NCI-H128 (cell line): ENCODE measurements around the gene SPDYE16.
"Not testable (repeated sequence)": the region's sequence is repeated elsewhere in the genome, so short reads cannot be mapped to it uniquely, and the experiment has no call there.

Source experiments
- DNase-seq: peaks from one replicate; lab custom pipeline; 2025; ENCODE audit not compliant: unreplicated experiment; lab: John Stamatoyannopoulos, UW

The SPDYE16 gene, protein sequence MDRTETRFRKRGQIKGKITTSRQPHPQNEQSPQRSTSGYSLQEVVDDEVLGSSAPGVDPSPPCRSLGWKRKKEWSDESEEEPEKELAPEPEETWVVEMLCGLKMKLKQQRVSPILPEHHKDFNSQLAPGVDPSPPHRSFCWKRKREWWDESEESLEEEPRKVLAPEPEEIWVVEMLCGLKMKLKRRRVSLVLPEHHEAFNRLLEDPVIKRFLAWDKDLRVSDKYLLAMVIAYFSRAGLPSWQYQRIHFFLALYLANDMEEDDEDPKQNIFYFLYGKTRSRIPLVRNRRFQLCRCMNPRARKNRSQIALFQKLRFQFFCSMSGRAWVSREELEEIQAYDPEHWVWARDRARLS

DNA sequence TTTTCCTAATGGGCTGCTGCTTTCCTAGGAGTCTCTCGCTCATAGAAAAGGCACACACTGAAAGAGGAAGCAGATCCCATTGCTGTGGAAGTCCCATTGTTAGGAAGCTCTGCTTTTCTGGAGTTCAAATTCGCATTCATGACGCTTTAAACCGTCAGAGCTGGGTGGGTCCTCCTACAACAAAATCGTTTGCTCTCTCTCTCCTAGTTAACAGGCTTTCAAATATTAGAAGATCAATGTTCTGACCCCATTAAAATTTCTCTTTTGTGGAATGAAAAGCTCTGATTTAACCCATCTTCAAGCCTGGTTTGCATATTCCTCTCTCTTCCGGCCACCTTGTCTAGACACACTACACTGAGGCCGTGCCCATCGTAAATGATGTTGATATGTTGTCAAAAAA, at the start of gene SPDYE16:
TSS of gene SPDYE16 (minus strand) at position 101 of the 400 bp plus-strand sequence. CDS start 1,838 bp downstream, outside the sequence.
- not testable (repeated sequence) for DNase-seq

- not testable (repeated sequence) for DNase-seq
Observed at GRCh38 chr7:76592694-76593093, 49.6 kb upstream of the SPDYE16 start.

- not testable (repeated sequence) for DNase-seq
Observed at GRCh38 chr7:76591602-76592304, 48.7 kb upstream of the SPDYE16 start.

DNA sequence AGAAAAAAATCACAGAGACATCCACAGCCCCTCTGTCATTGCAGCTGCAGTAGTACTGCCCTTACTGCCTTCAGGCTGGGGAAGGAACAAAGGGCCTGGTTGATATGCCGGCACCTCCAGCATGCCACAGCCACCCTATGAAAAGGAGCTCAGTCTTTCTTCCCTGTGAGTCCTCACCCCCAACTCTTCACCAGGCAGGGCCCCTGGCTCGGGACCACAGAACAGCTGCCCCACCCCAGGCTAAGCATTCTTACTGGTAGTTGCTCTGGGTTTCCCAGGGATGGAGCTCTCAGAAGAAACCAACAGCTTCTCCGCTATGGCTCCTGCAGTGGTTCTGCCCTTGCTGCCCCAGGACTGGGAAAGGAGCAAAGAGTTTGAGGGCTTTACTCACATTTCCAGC, 47.9 kb upstream of the SPDYE16 start:
- DNase-seq: not testable (repeated sequence)

- not testable (repeated sequence) for DNase-seq
Observed at GRCh38 chr7:76588586-76588985, 45.5 kb upstream of the SPDYE16 start.

- not testable (repeated sequence) for DNase-seq
Observed at GRCh38 chr7:76586585-76587315, 43.7 kb upstream of the SPDYE16 start.

DNA sequence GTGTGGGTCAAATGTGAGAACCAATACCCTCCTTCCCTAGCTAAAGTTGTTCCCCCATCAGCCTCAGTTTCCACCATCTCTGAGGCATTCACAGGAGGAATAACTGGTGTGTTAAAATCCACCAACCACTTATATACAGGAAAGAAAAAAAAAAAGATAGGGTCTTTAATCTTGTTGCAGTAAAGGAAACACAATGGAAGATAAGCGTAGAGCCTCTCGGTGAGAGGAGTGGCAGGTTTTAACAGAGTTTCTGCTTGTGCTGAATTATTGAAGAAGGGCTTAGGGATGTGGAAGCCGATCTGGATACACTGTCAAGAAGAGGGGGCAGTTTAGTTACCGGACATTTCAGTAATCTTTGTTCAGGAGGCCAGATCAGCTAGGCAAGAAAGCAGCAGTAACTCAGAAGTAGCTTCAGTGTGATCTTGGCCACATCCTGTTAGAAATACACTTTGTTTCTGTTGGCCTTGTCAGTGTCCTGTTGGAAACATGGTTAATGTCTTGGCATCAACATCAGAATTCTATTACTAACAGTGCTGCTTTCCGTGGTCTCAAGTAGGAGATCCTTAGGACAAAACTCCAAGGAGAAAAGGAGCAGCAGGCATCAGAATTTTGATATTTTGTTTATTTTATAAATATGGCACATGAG, 40.7 kb upstream of the SPDYE16 start:
- DNase-seq: not testable (repeated sequence)

- DNase-seq: not testable (repeated sequence)
Observed at GRCh38 chr7:76582848-76583631, 39.9 kb upstream of the SPDYE16 start.

- not testable (repeated sequence) for DNase-seq
Observed at GRCh38 chr7:76575919-76576655, 33.0 kb upstream of the SPDYE16 start.

- DNase-seq: not testable (repeated sequence)
Observed at GRCh38 chr7:76575431-76575830, 32.3 kb upstream of the SPDYE16 start.

DNA sequence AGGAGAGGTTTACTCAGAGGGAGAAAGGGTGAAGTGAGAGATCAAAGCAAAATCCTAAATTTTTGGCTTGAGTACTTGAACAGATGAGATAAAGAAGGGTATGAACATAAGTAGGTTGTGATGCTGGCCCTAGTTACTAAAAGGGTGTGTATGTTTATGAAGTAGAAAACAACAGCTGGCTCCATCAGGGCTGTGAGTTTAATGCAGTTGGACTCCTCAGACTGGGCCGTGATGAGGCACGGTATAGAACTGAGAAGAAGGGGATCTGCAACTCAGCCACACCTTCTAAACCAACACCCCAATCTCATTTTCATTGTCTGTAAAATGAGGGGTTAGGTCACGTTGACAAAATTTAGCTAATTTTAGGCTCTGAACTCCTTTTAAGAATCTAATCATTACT, 29.2 kb upstream of the SPDYE16 start:
- not testable (repeated sequence) for DNase-seq

- not testable (repeated sequence) for DNase-seq
Observed at GRCh38 chr7:76570324-76570775, 27.3 kb upstream of the SPDYE16 start.

- DNase-seq: not testable (repeated sequence)
Observed at GRCh38 chr7:76568742-76569141, 25.6 kb upstream of the SPDYE16 start.

- not testable (repeated sequence) for DNase-seq
Observed at GRCh38 chr7:76567753-76568152, 24.7 kb upstream of the SPDYE16 start.

- DNase-seq: not testable (repeated sequence)
Observed at GRCh38 chr7:76567311-76567710, 24.2 kb upstream of the SPDYE16 start.

DNA sequence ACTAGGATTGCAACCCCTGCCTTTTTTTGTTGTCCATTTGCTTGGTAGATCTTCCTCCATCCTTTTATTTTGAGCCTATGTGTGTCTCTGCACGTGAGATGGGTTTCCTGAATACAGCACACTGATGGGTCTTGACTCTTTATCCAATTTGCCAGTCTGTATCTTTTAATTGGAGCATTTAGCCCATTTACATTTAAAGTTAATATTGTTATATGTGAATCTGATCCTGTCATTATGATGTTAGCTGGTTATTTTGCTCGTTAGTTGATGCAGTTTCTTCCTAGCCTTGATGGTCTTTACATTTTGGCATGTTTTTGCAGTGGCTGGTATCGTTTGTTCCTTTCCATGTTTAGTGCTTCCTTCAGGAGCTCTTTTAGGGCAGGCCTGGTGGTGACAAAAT, 21.9 kb upstream of the SPDYE16 start:
- not testable (repeated sequence) for DNase-seq

GRCh38 chr7:76561342-76561741, 18.2 kb upstream of the SPDYE16 start:
- not testable (repeated sequence) for DNase-seq

GRCh38 chr7:76560157-76560556, 17.1 kb upstream of the SPDYE16 start:
- DNase-seq: not testable (repeated sequence)

- DNase-seq: not testable (repeated sequence)
Observed at GRCh38 chr7:76559685-76560084, 16.6 kb upstream of the SPDYE16 start.
